ENCODE data around the gene CCDC88C. TPM values are rescaled to one million over a fixed set of nuclear protein-coding genes. Genes with fewer than 3 reads are reported as not detected.

CCDC88C gene
- total and polyA plus RNA-seq, 2 donors (not counting 3 experiments of a cell fraction or from before 2014, with no cell fraction given) = 11.4 to 52.1 TPM

- Histone ChIP-seq H3K9ac (replicated peaks; ENCODE audit: extremely low read depth, insufficient read depth, low read length) (no peak overlapping the region), H3K79me2 (ENCODE audit: control insufficient read depth, insufficient read depth, low read length) (peaks cover 3% of the 10 kb centered on the region), H2AFZ (ENCODE audit: low read depth, low read length) (no peak overlapping the region), H3K27ac (ENCODE audit: insufficient read depth, low read depth, low read length) (no peak overlapping the region), H3K4me2 (ENCODE audit: insufficient read depth, low read length) (no peak overlapping the region), H3K36me3 (ENCODE audit: control insufficient read depth in 2 of 2, extremely low read depth in 1 of 2, insufficient read depth in 2 of 2, low read length in 2 of 2) (no peaks in the 10 kb centered on the region), H3K9me1 (replicated peaks; ENCODE audit: control insufficient read depth, extremely low read depth, insufficient read depth, low read length) (no peaks in the 10 kb centered on the region), H3K9me3 (replicated peaks; ENCODE audit: control insufficient read depth, insufficient read depth, low read length) (no peaks in the 10 kb centered on the region), H4K20me1 (replicated peaks; ENCODE audit: control insufficient read depth, extremely low read depth, insufficient read depth, low read length) (no peaks in the 10 kb centered on the region), H3K4me3 (replicated peaks in 1 of 3; ENCODE audit: insufficient read depth in 1 of 3, low read depth in 1 of 3, low read length in 3 of 3) (no peak overlapping the region), H3K27me3 (ENCODE audit: control insufficient read depth in 2 of 2, insufficient read depth in 2 of 2, low read length in 2 of 2) (no peaks in the 10 kb centered on the region), H3K4me1 (ENCODE audit: control insufficient read depth, extremely low read depth, insufficient read depth, low read length) (peaks cover 4% of the 10 kb centered on the region)
- intact Hi-C loops (cut with micrococcal nuclease) = no loop called here
- TF ChIP-seq POLR2AphosphoS5 (IDR thresholded peaks at IDR 0.05; ENCODE audit: insufficient read depth, low read depth, low read length) (no peak), POLR2A (IDR thresholded peaks at IDR 0.05; ENCODE audit: low read depth, low read length) (no peak)
- CTCF ChIA-PET = interaction anchor here (1.0 to 1.7 kb wide), 2 partner anchors 10 to 57 kb away, joined by 3 read pairs; no protein-coding TSS in a partner anchor
- dilution Hi-C loops (cut with MboI; ENCODE audit: extremely low pct_ligation_motif_present, low sequenced_read_pairs) = no loop called here
- POLR2A ChIA-PET = no interaction called here
- DNase-seq (ENCODE audit: low read depth, low spot score) = no peak
- no peak for FAIRE-seq
- no TSS peak for BruUV-seq (replicated peaks)
Measured at GRCh38 chr14:91383439-91383838, 34.2 kb downstream of the CCDC88C start.

DNA sequence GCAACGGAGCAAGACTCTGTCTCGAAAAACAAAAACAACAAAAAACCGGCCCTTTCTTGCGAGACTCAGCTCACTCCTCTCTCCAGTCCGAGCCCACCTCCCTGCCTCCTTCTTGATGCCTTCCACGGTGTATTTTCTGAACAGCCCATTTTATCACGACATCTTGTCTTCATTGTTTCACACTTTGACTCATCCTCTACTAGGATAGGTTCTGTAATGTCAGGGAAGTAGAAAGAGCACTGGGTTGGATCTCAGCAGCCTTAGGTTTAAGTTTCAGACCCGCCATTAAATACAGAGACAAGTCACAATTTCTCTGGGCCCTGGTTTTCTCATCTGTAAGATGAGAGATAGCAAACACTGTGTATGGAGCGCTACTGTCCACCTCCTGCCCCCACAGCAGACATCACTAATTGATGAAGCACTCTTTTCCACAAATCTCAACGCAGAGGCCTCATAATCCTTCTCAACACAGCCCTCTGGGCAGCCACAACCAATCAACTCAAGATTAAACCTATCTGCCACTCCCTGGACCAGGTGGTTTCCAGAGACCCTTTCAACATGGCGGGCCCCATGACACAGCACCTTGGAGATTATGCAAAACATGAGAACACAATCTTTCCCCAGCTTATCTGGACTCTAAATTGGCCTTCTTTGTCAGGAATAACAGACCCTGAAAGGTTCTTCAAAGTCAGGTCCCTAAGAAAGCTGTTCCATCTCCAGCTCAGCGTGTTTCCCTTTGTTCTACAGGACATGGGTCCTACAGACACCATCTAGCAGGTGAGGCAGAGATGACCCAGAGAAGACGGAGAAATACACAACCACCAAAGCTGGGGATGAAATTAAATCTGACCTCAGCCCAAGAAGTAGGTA is 35.6 kb downstream of the CCDC88C start:
- TF ChIP-seq MAX (IDR thresholded peaks at IDR 0.05; ENCODE audit: insufficient read depth, insufficient read length) (no peak), EZH2 (IDR thresholded peaks at IDR 0.05; ENCODE audit: borderline replicate concordance, low read depth, low read length, severe bottlenecking) (no peak), FOS (IDR thresholded peaks at IDR 0.05; ENCODE audit: borderline replicate concordance, insufficient read depth, low read length) (no peak), POLR2A (IDR thresholded peaks at IDR 0.05; ENCODE audit: low read depth, low read length) (no peak), MYC (IDR thresholded peaks at IDR 0.05; ENCODE audit: low read depth, low read length) (no peak), GATA2 (IDR thresholded peaks at IDR 0.05; ENCODE audit: insufficient read depth, insufficient read length, low read depth, low read length) (no peak), POLR2AphosphoS5 (IDR thresholded peaks at IDR 0.05; ENCODE audit: insufficient read depth, low read depth, low read length) (no peak), JUN (IDR thresholded peaks at IDR 0.05; ENCODE audit: borderline replicate concordance, insufficient read depth, insufficient read length, low read depth) (no peak)
- TF ChIP-seq, protein P1, sequence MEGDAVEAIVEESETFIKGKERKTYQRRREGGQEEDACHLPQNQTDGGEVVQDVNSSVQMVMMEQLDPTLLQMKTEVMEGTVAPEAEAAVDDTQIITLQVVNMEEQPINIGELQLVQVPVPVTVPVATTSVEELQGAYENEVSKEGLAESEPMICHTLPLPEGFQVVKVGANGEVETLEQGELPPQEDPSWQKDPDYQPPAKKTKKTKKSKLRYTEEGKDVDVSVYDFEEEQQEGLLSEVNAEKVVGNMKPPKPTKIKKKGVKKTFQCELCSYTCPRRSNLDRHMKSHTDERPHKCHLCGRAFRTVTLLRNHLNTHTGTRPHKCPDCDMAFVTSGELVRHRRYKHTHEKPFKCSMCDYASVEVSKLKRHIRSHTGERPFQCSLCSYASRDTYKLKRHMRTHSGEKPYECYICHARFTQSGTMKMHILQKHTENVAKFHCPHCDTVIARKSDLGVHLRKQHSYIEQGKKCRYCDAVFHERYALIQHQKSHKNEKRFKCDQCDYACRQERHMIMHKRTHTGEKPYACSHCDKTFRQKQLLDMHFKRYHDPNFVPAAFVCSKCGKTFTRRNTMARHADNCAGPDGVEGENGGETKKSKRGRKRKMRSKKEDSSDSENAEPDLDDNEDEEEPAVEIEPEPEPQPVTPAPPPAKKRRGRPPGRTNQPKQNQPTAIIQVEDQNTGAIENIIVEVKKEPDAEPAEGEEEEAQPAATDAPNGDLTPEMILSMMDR (IDR thresholded peaks at IDR 0.05; ENCODE audit: extremely low read depth in 1 of 2, insufficient read depth in 1 of 2, low read depth in 1 of 2, low read length in 2 of 2) = no peak
- FAIRE-seq = no peak
- Histone ChIP-seq H3K9me3 (replicated peaks; ENCODE audit: control insufficient read depth, insufficient read depth, low read length) (no peaks in the 10 kb centered on the region), H4K20me1 (replicated peaks; ENCODE audit: control insufficient read depth, extremely low read depth, insufficient read depth, low read length) (no peaks in the 10 kb centered on the region), H3K4me1 (ENCODE audit: control insufficient read depth, extremely low read depth, insufficient read depth, low read length) (peaks cover 16% of the 10 kb centered on the region), H3K27me3 (ENCODE audit: control insufficient read depth in 2 of 2, insufficient read depth in 2 of 2, low read length in 2 of 2) (no peaks in the 10 kb centered on the region), H3K79me2 (ENCODE audit: control insufficient read depth, insufficient read depth, low read length) (peaks cover 3% of the 10 kb centered on the region), H3K4me3 (replicated peaks in 1 of 3; ENCODE audit: insufficient read depth in 1 of 3, low read depth in 1 of 3, low read length in 3 of 3) (no peak overlapping the region), H3K9me1 (replicated peaks; ENCODE audit: control insufficient read depth, extremely low read depth, insufficient read depth, low read length) (no peaks in the 10 kb centered on the region), H3K4me2 (ENCODE audit: insufficient read depth, low read length) (no peak overlapping the region), H3K27ac (ENCODE audit: insufficient read depth, low read depth, low read length) (no peak overlapping the region), H2AFZ (ENCODE audit: low read depth, low read length) (no peak overlapping the region), H3K9ac (replicated peaks; ENCODE audit: extremely low read depth, insufficient read depth, low read length) (no peak overlapping the region), H3K36me3 (ENCODE audit: control insufficient read depth in 2 of 2, extremely low read depth in 1 of 2, insufficient read depth in 2 of 2, low read length in 2 of 2) (no peaks in the 10 kb centered on the region)
- DNase-seq (ENCODE audit: low read depth, low spot score) = no peak
- POLR2A ChIA-PET = no interaction called here
- dilution Hi-C loops (cut with MboI; ENCODE audit: extremely low pct_ligation_motif_present, low sequenced_read_pairs) = no loop called here
- CTCF ChIA-PET = interaction anchor here (1.0 to 1.7 kb wide), 2 partner anchors 8 to 56 kb away, joined by 3 read pairs; no protein-coding TSS in a partner anchor
- BruUV-seq (replicated peaks) = no TSS peak
- intact Hi-C loops (cut with micrococcal nuclease) = no loop called here

Measured in endothelial cell of umbilical vein (primary cell).